Stimulated activated CD4-positive, alpha-beta T cell treated with anti-CD3 and anti-CD28 coated beads, Interleukin-15, amount 100 ng/mL, for 48 hours (primary cell): ENCODE measurements around the gene HACD3.
A peak's percentile ranks its signal among the peaks of the same experiment; 100 is the strongest.
"Not testable (repeated sequence)": the region's sequence is repeated elsewhere in the genome, so short reads cannot be mapped to it uniquely, and the experiment has no call there.

Experiments
- DNase-seq, 2 donors: peaks; one replicate each; pipeline ENCODE4 v3.0.0-alpha.2; 2020; ENCODE audit warnings: low read depth in 2 of 2

The HACD3 gene

GRCh38 chr15:65599677-65600076, 69.4 kb downstream of the HACD3 start:
- DNase-seq, result no peak

GRCh38 chr15:65603134-65603533, 72.9 kb downstream of the HACD3 start:
- DNase-seq, result no peak

- no peak for DNase-seq
Observed at GRCh38 chr15:65603559-65603958, 73.3 kb downstream of the HACD3 start.

- peak; percentile 93 to 96 for DNase-seq
Observed at GRCh38 chr15:65610871-65611718, 80.8 kb downstream of the HACD3 start, which contains the start of gene INTS14. Gene INTS14, minus strand, starts transcription at chr15:65611131. Its CDS starts 3,751 bp downstream, at chr15:65607380.

- DNase-seq, result no peak
Observed at GRCh38 chr15:65611888-65612615, 81.8 kb downstream of the HACD3 start.

GRCh38 chr15:65612616-65612946, 82.3 kb downstream of the HACD3 start:
- no peak for DNase-seq

- DNase-seq, result no peak
Observed at GRCh38 chr15:65612949-65613744, 82.9 kb downstream of the HACD3 start.

- DNase-seq, result not testable (repeated sequence)
Observed at GRCh38 chr15:65615887-65616286, 85.6 kb downstream of the HACD3 start.

- DNase-seq, result no peak
Observed at GRCh38 chr15:65618560-65619109, 88.4 kb downstream of the HACD3 start.

- no peak for DNase-seq
Observed at GRCh38 chr15:65619626-65620290, 89.5 kb downstream of the HACD3 start.

GRCh38 chr15:65620833-65621232, 90.6 kb downstream of the HACD3 start:
- DNase-seq, result no peak

- no peak for DNase-seq
Observed at GRCh38 chr15:65621638-65622037, 91.4 kb downstream of the HACD3 start, which contains the start of gene SLC24A1. Gene SLC24A1, plus strand, starts transcription at chr15:65621938. Its CDS starts 2,143 bp downstream, at chr15:65624081.

- DNase-seq, result no peak
Observed at GRCh38 chr15:65623103-65623502, 92.8 kb downstream of the HACD3 start.

GRCh38 chr15:65626856-65627255, 96.6 kb downstream of the HACD3 start:
- no peak for DNase-seq
